ENCODE data around the gene GIMAP7. TPM values are rescaled to one million over a fixed set of nuclear protein-coding genes. Genes with fewer than 3 reads are reported as not detected.
"Not testable (repeated sequence)": the region's sequence is repeated elsewhere in the genome, so short reads cannot be mapped to it uniquely, and the experiment has no call there.

GIMAP7 gene
- total RNA-seq, 1 donor, result 16.7 TPM

DNA sequence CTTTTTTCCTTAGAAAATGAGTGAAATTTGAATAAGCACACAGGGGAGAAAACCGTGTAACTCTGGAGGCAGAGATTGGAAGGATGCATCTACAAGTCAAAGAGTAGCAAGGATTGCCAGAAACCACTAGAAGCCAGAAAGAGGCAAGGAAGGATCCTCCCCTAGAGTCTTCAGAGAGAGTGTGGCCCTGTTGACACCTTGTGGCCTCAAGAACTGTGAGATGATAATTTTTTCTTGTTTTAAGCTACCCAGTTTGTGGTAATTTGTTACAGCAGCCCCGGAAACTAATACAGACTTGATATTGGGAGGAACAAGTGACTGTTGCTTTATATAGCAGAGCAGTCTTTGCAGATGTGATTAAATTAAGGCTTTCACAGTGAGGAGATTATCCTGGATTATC lies 3.6 kb upstream of the GIMAP7 start:
- DNase-seq (ENCODE audit: low read depth in 2 of 3, low spot score in 2 of 3), result no peak

DNA sequence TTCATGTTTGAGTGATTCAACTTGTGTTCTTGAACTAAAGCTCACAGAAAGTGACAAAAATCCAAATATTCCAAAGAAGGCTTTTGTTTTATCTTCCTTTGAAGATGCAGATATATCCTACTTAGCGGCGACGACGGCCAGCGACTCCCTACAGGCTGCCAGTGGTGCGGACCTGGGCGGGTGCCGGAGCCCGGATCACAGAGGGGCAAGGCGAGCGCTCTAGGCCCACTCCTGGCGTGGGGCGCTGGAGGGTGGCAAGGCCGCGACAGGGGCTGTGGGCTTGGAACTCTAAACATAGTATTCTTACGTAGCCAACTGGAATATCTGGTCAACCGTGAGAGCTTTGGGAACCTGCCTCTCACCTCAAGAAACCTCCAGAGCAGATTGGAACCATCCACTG lies 914 bp upstream of the GIMAP7 start:
- DNase-seq (ENCODE audit: low read depth in 2 of 3, low spot score in 2 of 3), result no peak

DNA sequence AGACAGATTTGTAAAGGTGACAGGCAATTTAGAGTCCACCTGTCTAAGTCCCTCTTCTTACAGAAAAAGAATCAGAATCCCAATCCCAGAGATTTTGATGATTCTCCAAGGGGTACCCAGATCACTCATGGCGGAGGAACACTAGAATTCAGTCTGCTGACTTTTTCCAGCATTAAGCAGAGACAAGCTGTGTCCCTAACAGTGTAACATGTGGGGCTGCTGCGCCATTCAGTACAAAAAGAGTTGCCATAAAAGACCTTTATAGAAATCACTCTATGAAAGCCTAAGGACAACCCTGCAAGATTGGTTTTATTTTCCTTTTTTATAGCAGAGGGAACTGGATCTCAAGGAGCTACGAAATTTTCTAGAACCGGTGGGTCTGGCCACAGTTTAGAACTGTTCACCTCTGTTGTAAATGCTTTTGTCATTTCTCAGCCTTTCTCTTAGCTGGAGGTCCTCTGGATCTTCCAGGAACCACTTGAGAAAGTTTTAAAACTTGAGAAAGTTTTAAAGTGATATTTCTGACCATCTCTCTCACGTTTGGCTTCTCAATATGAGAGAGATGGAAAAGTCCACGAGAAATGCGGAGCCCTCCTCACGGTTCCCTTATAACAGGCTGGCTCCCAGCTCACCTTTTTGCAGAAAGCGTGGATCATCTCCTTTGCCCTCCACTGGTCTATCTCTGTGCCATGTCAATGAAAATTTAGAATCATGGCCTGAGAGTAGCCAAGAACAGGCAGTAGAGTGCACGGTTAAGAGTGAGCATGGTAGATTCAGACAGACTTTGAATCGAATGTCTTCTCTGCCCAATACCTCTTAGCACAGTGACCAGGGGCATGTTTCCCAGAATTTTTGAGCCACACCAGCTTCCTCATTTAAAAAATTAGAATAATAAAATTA lies 826 bp downstream of the GIMAP7 start:
- no peak for DNase-seq (ENCODE audit: low read depth in 2 of 3, low spot score in 2 of 3)

DNA sequence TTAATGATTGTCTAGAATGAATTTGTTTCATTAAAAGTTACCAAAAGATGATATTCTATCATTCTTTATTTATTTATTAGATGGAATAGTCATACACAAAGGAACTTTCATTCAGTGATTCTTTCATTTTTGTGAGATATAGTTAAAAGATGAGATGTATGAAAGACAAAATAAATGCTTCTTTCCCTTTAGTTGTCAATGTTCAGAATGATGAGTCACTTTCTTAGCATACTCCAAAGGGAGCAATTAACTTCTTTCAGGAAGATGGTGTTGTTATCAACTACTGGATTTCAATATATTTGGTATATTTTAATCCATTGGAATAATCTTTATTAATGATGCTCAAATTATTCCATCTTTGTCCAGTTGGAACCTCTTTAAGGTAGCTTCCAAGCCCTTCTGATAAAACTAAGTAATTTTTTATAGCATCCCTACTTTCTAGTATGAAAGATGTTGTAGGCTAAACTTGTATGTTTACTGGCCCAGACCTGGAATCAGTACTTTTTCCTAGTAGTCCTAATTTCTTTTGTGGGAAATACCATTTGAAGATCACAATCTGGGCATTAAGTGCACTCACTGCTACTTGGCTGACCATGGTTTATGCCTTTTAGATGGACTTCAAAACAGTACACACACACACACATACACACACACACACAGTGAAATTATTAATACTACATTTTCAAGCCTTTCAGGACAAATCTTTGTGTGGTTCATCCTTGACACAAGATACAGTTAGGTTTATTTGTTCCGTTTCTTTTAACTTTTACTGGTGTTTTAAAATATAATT lies 2.5 kb downstream of the GIMAP7 start:
- no peak for DNase-seq (ENCODE audit: low read depth in 2 of 3, low spot score in 2 of 3)

DNA sequence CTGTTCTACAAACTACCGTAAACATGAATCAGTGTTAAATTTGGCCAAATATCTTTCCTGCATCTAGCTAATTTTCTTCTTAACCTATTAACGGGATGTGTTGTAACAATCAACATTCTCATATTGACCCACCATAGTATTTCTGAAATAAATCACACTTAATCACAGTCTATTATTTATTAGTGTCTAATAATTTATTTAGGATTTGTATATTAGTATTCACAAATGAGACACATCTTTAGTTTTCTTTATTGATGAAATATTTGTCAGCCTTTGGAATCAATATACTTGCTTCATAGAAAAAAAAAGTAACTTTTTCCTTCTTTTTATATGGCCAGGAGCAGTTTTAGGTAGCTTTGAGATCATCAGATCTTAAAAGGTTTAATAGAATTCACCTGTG lies 4.6 kb downstream of the GIMAP7 start:
- DNase-seq (ENCODE audit: low read depth in 2 of 3, low spot score in 2 of 3), result no peak

DNA sequence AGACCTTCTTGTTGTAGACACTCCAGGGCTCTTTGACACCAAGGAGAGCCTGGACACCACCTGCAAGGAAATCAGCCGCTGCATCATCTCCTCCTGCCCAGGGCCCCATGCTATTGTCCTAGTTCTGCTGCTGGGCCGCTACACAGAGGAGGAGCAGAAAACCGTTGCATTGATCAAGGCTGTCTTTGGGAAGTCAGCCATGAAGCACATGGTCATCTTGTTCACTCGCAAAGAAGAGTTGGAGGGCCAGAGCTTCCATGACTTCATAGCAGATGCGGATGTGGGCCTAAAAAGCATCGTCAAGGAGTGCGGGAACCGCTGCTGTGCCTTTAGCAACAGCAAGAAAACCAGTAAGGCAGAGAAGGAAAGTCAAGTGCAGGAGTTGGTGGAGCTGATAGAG lies 5.5 kb downstream of the GIMAP7 start:
- DNase-seq (ENCODE audit: low read depth in 2 of 3, low spot score in 2 of 3), result no peak

DNA sequence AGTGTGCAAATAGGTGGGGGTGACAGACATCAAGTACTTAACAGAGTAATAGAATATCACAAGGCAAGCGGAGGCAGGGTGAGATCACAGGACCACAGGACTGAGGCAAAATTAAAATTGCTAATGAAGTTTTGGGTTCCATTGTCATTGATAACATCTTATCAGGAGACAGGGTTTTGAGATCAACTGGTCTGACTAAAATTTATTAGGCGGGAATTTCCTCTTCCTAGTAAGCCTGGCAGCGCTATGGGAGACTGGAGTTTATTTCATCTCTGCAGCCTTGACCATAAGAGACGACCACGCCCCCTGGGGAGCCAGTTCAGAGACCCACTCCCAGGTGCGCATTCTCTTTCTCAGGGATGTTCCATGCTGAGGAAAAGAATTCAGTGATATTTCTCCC lies 8.3 kb downstream of the GIMAP7 start:
- DNase-seq (ENCODE audit: low read depth in 2 of 3, low spot score in 2 of 3), result not testable (repeated sequence)

DNA sequence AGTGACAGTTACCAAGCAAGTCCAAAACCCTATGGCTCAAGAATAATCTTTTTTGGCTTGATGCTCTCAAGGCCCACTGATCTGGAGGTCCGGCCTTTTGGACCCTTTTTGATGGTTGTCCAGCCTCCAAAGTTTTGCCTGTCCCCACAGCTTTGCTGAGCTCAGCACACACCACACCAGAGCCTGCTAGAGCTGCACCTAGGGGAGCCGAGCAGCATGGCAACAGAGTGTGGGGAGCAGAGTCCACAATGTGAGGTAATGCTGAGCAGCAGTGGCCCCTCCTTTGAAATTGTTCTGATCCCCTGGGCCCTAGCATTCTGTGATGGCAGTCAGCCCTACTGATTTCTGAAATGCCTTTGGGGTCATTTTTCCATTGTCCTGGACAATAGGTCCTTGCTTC lies 9.3 kb downstream of the GIMAP7 start:
- DNase-seq (ENCODE audit: low read depth in 2 of 3, low spot score in 2 of 3), result no peak

DNA sequence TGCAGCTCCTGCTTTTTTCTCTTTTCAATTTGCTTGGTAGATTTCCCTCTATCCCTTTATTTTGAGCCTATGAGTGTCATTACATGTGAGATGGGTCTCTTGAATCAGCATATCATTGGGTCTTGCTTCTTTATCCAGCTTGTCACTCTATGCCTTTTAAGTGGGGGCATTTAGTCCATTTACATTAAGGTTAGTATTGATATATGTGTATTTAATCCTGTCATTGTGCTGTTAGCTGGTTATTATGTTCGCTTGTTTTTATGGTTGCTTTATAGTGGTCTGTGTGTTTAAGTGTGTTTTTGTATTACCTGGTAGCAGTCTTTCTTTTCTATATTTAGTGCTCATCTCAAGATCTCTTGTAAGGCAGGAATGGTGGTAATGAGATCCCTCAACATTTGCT lies 17.0 kb downstream of the GIMAP7 start:
- peak in 1 of 3 donors; percentile 40 for DNase-seq (ENCODE audit: low read depth in 2 of 3, low spot score in 2 of 3)

DNA sequence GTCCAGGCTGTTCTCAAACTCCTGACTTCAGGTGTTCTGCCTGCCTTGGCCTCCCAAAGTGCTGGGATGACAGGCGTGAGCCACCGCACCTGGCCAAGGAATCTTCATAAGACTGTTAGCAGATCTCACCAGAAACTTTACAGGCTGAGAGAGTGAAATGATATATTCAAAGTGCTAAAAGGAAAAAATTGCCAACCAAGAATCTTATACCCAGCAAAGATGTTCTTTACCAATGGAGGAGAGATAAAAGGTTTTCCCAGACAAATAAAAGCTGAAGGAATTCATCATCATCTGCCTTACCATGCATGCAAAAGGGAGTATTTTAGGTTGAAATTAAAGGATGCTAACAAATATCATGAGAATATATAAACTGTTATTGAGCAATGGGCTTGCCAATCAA lies 23.6 kb downstream of the GIMAP7 start:
- DNase-seq (ENCODE audit: low read depth in 2 of 3, low spot score in 2 of 3), result peak in 2 of 3 donors; percentile 21 to 61

DNA sequence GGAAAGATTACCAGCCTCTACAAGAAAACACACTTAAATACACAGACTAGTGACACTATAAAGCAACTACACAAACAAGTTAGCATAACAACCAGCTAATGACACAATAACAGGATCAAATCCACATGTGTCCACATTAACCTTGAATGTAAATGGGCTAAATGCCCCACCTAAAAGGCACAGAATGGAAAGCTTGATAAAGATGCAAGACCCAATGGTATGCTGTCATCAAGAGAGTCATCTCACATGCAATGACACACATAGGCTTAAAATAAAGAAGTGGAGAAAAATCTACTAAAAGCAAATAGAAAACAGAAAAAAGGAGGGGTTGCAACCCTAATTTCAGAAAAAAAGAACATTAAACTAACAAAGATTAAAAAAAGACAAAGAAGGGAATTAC lies 38.5 kb downstream of the GIMAP7 start:
- no peak for DNase-seq (ENCODE audit: low read depth in 2 of 3, low spot score in 2 of 3)

DNA sequence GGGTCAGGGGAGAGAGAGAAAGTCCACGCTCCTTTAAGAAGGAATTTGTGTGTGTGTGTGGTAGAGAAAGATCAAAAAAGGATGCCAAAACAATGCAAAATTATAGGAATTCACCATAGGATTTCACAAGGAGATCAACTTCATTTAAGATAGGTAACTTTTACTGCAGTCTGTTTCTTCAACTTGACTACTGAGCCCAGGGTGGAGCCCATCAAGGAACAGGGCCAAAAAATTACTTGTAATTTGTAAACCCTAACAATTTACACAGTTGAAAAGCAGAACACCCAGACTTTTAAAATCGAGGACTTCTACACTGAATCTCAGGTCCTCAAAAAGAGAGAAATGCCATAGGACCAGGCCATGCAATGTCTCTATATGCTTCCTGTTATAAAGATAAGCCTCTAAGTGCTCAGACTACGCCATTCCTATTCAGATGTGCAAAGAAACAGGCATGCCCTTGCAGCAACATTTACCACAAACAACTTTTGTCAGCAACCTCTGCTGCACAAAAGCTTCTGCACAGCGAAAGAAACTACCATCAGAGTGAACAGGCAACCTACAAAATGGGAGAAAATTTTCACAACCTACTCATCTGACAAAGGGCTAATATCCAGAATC lies 42.0 kb downstream of the GIMAP7 start:
- peak in 2 of 3 donors; percentile 62 to 92 for DNase-seq (ENCODE audit: low read depth in 2 of 3, low spot score in 2 of 3)

DNA sequence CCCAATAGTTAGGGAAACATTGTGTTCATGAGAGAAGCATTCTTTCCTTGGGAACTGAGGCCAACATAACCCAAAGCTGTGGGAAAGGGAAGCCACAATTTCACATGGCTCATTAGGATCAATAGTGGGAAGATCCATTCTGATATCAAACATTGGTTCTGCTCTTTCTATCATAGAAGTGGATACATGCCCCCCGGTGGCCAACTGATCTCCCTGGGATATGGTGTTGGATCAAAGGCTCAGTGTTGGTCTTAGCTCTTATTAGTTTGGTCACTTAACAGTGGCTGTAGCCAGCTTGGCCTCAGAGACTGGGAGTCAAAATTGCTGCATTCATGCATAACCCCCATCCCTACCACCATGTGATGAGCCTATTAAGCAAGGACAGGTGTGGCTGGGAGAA lies 45.8 kb downstream of the GIMAP7 start:
- no peak for DNase-seq (ENCODE audit: low read depth in 2 of 3, low spot score in 2 of 3)

DNA sequence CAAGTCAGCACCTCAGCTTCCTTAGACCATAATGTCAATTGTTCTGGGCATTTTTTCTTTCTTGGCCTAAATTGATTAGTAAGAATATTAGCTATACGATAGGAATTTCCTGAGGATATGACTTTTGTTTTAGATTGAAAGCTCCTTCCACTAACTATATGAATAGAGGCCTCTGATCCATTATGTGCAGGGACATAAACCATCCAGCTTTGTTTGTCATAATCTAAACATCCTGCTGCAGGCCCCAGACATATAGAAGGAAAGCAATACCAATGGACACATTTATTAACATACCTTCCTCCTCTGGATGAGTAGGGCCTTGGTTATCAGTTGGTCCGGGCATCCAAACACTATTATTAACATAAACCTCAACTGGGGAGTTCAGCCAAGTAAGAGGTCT lies 48.2 kb downstream of the GIMAP7 start:
- DNase-seq (ENCODE audit: low read depth in 2 of 3, low spot score in 2 of 3), result no peak

DNA sequence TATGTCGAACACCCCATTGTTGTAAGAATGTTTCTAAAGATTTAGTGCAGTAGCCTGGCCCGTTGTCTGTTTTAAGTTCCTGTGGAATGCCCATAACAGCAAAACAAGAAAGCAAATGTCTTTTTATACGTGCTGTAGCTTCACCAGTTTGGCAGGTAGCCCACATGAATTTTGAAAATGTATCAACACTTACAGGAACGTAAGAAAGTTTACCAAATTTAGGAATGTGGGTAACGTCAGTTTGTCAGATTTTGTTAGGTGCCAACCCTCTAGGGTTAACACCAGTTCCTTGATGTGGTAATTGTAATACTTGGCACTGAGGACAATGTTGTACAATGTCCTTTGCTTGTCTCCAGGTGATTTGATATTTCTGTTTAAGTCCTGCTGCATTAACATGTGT lies 49.3 kb downstream of the GIMAP7 start:
- no peak for DNase-seq (ENCODE audit: low read depth in 2 of 3, low spot score in 2 of 3)

DNA sequence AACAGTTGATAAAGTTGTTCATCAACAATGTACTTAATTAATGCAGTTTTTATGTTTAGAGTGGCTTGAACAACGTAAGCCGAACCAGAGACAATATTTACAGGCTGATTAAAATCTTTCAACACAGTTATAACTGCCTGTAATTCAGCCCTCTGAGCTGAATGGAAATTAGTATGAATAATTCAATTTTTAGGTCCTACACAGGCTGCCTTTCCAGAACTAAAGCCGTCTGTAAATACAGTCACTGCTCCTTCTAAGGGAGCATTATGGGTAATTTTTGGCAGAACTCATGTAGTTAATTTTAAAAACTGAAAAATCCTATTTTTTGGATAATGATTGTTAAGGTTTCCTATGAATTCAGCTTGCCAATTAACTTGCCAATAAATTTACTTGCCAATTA lies 49.9 kb downstream of the GIMAP7 start:
- no peak for DNase-seq (ENCODE audit: low read depth in 2 of 3, low spot score in 2 of 3)

DNA sequence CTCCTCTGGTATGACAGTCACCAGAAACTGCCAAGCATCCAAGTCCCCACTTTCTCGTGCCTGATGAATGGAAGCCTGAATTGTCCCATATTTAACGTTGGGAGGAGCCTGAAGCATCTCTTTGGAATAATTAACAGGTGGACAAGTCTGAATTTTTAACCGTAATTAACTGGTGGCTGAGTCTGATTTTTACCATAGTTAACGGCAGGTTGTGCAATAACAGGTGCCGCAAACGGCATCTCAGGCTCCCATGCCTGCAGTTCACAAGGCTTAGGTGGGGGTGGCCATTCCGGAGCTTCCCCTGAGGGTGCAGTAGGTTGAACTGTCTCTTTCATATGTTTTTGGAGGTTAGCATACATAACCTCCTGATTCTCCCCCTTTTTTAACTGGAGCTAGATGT lies 50.6 kb downstream of the GIMAP7 start:
- no peak for DNase-seq (ENCODE audit: low read depth in 2 of 3, low spot score in 2 of 3)

DNA sequence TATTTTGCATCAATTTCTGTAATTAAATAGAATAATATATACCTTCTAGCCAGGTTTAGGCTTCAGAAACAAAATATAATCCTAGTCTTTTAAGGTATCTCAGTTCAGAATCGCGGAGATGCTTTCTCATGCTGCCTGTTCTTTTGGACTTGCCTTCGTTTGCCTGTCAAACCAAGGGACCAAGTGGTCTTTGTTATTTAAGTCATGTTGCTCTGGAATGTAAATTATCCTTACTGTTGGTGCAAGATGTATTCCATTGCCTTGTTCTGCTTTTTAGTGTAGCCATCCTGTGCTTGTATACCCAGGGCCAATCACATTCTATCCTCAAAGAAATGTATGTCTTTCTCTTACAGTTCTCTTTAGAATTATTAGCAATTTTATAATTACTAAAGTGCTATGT lies 51.5 kb downstream of the GIMAP7 start:
- DNase-seq (ENCODE audit: low read depth in 2 of 3, low spot score in 2 of 3), result no peak

DNA sequence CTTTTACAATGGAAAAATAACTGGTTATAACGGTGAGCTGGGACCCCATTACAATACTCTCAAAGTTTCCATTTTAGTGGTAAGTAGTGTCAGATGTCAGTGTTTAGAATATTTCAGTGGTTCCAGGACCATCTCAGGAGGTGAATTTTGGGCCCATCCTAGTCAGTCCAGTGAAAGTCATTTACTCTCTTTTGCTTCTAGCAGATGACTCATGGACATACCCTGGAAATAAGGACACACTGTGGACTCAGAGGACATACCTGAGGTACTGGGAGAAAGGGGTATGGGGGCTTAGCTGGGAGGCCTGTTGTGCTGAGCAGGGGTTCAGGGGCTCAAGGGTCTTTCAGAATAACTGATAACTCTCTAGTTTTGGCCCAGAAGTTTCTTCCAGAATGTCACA lies 51.9 kb downstream of the GIMAP7 start:
- no peak for DNase-seq (ENCODE audit: low read depth in 2 of 3, low spot score in 2 of 3)

DNA sequence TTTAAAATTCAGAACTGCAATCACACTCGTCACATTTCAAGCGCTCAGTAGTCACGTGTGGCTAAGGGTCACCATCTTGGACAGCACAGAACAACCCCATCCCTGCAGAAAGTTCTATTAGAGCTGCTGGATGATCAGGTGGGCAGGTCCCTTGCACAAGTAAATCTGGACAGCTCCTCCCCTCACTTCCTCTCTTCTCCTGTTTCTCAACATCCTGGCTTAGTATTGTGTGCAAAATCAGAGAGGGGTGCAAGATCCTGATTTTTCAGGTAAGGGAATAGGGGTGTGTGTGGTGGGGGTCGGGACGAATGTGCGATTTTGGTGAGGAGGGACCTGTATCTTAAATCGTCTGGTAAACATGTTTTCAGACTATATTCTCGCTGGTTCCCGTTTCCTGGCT lies 52.5 kb downstream of the GIMAP7 start, which contains the start of gene GIMAP4:
TSS of gene GIMAP4 (plus strand) at position 222 of the 400 bp plus-strand sequence. CDS start 2,512 bp downstream, outside the sequence.
- DNase-seq (ENCODE audit: low read depth in 2 of 3, low spot score in 2 of 3), result no peak

DNA sequence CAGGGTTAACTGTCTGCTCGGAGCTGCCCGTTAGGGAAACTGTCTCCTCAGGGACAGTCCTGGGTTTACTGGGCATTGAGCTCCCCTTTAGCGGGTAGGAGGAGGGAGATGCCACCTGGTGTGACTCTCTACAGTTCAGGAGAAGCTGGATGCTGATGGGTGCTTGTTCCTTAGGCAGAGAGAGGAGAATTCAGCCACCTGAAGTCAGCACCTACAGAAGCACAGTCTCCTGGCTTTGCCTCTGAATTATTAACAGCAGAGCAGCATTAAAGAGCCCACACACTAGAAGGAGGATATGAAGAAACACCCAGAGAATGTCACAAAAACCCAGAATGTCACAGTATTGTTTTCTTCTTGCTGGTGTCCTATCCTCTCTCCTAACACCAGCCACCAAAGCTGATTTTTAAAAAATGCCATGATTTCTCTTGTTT lies 53.2 kb downstream of the GIMAP7 start:
- DNase-seq (ENCODE audit: low read depth in 2 of 3, low spot score in 2 of 3), result no peak
